Stimulated activated CD4-positive, alpha-beta T cell treated with anti-CD3 and anti-CD28 coated beads, Interleukin-4, amount 100 ng/mL, for 1 hour (primary cell): Measurements from ENCODE around the gene ATP2B2.
A peak's percentile ranks its signal among the peaks of the same experiment; 100 is the strongest.

Experiments
- DNase-seq: peaks from one replicate; pipeline ENCODE4 v3.0.0-alpha.2; 2020

The ATP2B2 gene

DNA sequence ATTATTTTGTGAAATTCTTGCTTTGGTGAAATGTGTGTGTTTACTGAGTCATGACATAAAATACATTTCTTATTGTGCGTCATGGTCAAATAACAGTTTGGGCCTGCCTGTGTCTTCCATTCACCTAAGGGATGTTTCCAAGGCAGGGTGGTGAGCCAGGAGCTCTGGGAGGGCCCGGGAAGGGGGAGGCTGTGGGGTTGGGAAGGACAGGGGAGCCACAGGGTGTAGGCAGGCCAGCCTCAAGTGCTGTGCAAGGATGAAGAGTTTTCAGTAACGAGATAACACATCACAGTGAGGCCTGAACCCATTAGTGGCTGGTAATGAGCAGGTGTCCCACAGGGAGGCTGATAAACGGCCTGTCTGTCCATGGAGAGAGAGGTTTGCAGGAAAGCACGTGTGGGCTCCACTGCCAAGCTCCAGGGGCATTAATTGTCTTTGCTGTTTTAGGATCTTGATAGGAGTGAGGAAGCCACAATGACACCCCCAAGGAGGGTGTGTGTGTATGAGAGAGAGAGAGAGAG, 148.9 kb downstream of the ATP2B2 start:
- DNase-seq = no peak

GRCh38 chr3:10354361-10355015, 150.9 kb downstream of the ATP2B2 start:
- DNase-seq = no peak

DNA sequence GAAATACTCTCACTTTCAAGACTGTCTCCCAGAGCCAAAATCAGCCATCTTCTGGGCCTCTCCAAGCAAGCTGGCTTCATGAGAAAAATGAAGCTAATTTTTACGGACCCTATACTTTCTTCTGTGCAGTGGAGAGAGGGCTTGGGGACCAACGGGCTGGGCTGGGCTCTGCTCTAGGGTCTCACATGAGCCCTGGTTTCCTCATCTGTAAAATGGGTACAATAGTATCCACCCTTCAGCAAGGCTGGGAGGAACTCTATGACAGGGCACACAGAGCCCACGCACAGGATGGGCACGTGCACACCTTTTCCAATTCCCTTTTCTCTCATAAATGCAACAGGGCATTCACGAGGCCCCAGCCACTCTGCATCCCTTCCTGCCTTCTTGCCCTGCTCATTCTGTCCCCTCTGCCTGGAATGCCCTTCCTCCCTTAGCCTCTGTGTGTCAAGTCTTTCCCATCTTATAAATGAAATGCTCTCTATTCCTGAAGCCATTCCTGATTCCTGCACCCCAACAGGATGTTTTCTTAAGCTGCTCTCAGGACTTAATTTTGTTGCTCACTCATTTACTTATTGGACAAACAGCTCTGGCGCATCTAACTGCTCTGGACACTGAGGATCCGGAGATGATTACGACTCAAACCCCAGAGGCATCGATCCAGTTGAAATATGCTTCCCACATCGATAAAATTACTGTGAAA, 151.6 kb downstream of the ATP2B2 start:
- DNase-seq = no peak

GRCh38 chr3:10353160-10353559, 152.2 kb downstream of the ATP2B2 start:
- no peak for DNase-seq

DNA sequence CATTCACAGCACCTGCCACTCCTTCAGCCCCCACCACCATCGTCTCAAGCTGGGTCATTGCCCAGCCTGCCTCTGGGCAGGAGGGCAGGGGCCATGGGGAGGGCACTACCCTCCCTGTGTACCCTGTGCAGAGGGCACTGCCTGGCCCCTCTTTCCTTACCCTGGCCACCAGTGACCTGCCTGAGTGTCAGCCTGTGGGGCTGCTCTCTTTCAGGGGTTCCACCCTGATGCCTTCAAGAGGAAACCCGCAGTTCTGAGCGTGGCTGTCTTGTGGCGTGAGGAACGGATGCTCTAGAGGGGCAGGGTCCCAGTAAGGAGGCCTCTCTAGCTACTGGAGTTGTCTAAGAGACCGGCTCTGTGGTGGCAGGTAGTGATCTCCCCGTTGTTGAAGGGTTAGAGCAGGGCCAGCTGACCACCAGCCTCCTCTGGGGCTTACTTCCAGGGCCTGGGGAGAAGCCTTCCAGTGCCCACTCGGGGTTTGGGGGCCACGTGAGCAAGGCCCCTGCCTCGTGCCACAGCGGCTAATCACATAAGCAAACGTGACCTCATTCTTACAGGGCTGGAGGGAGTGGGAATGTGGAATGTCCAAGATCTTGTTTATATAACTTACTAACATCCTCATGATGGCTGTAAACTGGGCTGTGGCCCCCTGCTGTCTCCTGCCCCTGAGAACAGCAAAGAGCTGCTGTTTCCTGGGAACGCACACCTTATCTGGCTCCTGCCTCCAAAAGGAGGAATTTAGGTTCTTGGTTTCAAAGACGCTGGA, 153.1 kb downstream of the ATP2B2 start:
- no peak for DNase-seq

DNA sequence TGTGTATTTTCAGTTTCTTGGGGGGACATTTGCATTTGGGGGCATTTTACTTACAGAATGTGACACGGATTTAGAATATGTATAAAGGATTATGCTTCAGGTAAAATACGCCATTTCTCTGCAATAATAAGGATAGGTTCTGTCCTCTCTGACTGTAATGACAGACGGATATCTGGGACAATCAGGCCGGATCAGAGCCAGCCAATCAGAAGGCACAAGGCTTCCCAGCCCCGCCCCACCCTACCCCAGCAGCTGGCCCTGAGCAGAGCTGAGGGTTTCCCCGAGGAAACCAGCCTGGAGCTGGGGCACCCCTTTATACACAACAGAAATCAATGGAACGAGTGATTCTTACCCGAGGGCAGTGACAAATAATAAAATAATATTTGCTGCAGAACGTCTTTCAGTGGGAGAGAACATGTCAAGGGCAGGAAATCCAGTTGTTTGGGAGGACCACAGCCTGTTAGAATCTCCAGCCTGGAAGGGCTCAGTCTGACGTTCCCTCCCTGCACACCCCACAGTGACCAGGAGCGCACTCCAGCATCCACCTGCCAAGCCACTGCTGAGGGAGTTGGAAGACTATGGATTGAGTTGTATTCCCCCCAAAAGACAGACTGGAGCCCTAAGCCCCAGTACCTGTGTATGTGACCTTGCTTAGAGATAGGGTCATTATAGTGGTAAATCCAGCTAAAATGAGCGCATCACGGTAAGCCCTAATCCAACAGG, 154.2 kb downstream of the ATP2B2 start:
- DNase-seq = no peak

DNA sequence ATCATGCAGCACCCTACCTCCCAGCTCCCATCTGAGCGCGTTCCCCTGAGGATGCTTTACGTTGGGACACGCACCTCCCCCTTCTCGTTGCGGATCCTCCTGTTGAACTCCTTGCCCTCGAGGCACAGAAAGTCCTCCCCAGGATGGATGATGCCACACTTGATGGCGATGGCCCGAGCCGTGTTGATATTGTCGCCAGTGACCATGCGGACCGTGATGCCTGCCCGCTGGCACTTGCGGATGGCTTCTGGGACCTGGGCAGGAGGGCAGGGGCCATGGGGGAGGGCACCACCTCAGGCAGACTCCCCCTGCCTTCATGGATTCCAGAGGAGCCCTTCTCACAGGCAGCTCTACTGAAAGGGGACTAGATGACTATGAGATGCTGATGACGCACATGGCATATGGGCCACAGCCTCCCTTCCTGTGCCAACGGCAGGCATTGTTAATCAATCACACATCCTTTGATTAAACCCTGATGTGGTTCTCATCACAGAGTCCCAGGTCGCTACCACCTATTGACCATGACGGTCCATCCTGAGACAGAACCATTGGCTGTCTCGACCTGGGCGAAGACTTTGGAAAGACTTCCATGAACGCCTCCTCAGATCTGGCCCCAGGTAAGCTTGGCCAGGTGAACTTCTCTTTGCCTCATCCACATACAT, 154.9 kb downstream of the ATP2B2 start:
- DNase-seq = no peak

- DNase-seq = no peak
Measured at GRCh38 chr3:10349801-10350200, 155.6 kb downstream of the ATP2B2 start.

DNA sequence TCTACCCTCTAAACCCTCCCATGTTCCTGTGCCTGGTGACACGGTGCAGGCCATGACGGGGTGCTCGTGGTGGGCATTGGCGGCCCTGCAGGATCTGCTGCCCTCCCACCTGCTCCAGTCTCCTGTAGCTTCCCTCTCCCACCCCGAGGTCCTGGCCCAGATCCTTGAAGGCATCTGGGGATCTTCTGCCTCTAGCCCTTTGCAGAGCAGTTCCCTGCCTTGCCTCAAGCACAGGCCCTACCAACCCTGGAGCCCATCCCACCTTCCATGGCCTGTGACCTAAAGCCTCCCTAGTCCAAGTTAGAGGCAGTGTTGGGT, 157.0 kb downstream of the ATP2B2 start:
- DNase-seq = no peak

- no peak for DNase-seq
Measured at GRCh38 chr3:10347648-10348403, 157.6 kb downstream of the ATP2B2 start.

- no peak for DNase-seq
Measured at GRCh38 chr3:10345911-10346310, 159.5 kb downstream of the ATP2B2 start.

DNA sequence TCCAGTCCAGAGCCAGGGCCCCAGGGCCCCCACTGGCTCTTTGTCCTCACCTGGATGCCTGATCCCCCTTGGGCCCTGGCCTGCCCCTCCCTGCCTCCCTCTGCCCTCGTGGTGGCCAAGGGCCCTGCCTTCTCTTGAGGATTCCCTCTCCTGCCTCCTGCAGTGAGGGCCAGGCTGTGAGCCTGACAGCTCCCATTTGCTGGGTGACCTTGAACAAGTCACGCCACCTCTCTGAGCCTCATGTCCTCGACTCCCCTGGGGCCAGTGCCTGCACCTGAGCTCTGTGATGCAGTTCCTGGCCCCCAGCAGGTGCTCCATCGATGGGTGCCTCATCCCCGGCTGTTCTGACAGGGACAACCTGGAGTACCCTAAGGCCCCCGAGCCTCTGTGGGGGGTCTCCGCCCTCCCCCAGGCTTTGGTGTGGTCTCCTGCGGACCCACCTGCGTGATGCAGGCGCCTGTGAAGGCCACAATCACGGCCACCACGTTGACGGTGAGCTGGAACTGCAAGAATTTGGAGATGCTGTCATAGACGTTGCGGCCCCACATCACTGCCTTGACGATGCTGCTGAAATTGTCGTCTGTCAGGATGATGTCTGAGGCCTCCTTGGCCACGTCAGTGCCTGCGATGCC, 160.3 kb downstream of the ATP2B2 start:
- no peak for DNase-seq

GRCh38 chr3:10344147-10344943, 161.0 kb downstream of the ATP2B2 start:
- DNase-seq = peak; percentile 56

GRCh38 chr3:10343526-10343925, 161.9 kb downstream of the ATP2B2 start:
- DNase-seq = no peak

DNA sequence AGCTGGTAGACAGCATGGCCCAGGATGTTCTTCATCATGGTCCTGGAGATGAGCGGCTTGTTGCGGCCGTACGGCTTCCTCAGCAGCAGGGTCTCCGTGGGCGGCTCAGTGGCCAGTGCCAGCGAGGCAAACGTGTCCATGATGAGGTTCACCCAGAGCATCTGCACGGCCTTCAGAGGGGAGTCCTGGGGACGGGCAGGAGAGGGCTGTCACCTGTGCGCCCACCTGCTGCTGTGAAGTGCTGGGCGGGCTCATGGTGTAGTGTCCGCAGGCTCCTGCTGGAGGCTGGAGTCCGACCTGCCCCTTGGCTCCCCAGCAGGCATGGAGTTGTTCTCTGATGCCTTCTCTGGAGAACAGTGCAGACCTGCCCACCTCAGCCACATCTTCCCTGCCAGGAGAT, 162.6 kb downstream of the ATP2B2 start:
- DNase-seq = no peak

- DNase-seq = no peak
Measured at GRCh38 chr3:10341901-10342398, 163.4 kb downstream of the ATP2B2 start.

DNA sequence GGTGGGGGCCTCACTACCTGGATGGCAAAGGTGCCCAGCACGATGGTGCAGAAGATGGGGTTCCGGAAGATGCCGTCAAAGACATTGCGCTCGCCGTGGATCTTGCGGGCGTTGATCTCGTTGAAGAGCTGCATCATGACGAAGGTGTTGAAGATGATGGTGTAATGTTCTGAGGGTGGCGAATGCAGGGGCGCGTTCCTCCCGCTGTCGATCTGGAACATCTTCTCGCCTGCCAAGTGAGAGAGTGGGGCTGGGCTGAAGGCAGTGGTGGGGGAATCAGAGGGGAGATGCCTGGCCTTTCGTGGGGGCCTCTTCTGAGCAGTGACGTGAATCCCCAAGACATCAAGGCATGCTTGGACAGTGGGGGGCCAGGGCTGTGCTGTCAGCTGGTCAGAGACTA, 164.9 kb downstream of the ATP2B2 start:
- DNase-seq = no peak

DNA sequence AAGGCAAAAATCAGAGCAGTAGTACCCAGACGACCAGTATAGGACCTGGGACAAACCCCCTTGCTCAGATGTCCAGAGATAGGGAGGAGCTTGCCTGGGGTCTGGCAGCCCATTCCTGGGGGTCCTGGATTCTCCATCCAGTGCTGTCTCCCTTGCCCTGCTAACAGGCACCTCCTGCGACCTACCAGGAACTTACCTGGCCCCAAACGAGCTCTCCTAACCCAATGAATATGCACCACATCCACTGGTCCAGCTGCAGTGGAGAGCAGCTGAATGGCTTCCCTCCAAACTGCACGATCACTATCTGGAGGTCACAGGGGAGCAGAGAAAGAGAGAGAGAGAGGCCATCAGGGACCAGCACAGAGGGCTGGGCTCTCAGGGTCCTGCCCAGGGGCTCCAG, 165.3 kb downstream of the ATP2B2 start:
- no peak for DNase-seq

DNA sequence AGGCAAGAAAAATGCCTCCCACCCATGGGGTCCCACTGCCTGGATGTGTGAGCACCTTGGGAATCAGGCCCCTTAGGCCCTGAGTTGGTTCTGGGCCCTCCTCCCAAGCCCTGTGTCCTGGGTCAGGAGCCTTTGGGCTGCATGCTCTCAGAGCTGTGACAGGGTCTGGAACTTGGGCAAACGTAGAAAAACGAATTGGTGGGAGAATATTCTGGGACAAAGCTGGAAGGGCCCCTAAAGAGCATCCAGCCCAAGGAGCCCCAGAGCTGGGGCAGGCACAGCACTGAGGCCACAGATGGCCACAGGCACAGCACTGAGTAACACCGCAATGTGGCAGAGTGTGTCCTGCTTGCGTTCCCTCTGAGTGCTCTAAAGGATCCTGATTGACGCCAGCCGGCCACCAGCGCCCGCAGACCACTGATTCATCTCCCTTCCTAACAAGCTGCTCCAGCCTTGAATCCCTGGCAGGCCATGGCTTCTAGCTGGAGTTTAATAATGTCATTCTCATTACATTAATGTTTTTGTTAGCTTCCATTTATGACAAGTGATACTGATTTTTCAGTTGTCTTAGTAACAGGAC, 165.9 kb downstream of the ATP2B2 start:
- no peak for DNase-seq
